CD4-positive, alpha-beta T cell treated with Interleukin-4 for 4 hours (primary cell): ENCODE results near the gene RABL6.
"Not testable (repeated sequence)": the region's sequence is repeated elsewhere in the genome, so short reads cannot be mapped to it uniquely, and the experiment has no call there.

Experiments
- DNase-seq: peaks from one replicate; pipeline ENCODE4 v3.0.0-alpha.2; 2020

Gene RABL6

DNA sequence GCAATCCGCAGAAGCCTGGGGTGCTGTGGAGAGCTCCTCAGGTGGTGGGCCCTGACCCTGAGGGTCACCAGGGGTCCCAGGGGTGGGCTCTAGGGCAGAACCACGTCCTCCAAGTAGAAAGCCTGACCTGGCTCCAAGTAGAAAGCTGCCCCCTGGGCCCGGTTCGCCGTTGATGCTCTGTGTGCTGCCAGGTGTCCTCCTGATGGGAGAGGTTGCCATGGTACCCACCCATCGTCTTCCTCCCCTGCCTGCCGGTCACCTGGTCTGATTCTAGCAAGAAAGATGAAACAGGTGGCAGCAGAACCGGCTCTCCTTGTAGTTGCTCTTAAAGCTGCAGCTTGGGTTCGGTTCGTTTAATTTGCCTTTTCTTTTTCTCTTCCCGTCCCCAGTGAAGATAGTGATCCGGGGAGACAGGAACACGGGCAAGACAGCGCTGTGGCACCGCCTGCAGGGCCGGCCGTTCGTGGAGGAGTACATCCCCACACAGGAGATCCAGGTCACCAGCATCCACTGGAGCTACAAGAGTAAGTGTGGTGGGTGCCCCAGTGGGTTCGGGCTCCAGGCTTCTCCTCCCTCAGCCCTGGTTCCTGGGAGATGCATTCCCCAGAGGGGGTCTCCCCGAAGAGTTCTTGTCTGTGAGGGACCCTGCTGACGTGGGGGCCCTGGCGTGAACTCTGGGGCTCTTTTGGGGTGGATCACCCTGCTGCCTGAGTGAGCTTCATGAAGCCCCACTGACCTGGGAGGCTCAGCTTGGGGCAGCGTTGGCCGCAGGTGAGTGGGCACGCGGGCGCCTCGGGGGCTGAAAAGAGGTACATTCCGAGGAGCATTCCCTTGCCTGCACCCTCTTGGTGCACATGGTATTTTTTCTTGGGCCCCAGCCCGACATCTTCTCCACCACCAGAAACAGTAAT is 15.6 kb downstream of the RABL6 start:
- DNase-seq, result no peak

DNA sequence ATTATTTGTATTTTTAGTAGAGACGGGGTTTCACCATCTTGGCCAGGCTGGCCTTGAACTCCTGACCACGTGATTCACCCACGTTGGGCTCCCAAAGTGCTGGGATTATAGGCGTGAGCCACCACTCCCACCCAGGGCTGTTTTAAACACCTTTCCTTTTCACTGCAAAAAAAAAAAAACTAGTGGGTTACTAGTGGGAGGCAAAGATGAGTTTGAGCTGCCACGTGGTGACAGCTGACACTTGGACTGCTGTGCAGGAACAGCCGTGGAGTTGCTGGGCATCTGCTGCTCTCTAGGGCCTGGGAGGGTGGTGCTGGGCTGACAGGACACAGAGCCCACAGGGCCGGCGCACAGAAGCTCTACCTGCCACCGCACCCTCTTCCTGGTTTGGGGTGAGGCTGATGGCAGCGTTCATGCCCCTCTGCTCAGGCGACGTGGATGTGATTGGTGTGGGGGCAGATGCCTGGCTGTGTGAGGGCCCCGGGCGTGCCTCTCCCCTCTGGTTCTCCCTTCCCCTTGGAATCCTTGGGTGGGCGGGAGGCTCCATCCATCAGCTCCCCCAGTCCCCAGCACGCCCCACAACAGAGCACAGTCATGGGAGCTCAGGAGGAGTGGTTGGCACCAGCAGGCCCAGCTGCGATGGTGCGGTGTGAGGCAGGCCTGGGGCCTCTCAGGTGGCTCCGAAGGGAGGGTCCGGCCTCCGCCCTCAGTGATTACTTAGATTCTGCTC is 16.9 kb downstream of the RABL6 start:
- no peak for DNase-seq

DNA sequence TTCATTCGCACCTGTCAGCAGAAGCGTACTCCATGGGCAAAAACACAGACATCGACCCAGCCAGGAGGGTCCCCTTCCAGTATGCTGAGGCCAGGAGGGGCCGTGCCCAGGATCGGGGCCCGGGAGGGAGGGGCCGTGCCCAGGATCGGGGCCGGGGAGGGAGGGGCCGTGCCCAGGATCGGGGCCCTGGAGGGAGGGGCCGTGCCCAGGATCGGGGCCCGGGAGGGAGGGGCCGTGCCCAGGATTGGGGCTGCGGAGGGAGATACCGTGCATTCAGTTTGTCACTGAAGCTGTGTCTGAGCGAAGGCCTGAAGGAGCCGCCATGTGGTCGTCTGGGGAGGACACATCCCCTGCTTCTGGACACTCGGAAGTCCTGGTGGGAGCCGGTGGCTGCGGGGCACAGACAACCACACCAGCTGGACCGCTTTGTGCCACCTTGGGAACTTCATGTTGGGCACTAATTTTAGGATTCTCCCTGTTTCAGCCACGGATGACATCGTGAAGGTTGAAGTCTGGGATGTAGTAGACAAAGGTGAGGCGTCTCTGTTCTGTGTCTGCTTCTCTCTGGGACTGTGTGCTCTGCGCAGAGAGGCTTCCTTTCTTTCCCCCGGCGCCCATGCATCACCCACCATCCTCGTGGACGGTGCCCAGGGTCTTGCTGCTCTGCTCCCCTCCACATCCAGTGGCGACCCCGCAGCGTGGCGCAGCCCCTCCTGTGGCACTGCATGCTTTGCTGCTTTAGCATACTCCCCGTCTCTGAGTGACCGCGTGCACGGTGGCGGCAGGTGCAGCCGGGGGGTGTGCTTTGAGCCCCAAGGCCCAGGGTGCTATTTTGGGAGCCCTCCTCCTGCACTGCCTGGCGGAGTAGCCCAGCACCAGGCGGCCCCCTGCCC is 17.8 kb downstream of the RABL6 start:
- no peak for DNase-seq

GRCh38 chr9:136826188-136826541 is 18.4 kb downstream of the RABL6 start:
- no peak for DNase-seq

- DNase-seq, result no peak
Measured at GRCh38 chr9:136826703-136827582, 19.2 kb downstream of the RABL6 start.

GRCh38 chr9:136827794-136828473 is 20.2 kb downstream of the RABL6 start:
- no peak for DNase-seq

DNA sequence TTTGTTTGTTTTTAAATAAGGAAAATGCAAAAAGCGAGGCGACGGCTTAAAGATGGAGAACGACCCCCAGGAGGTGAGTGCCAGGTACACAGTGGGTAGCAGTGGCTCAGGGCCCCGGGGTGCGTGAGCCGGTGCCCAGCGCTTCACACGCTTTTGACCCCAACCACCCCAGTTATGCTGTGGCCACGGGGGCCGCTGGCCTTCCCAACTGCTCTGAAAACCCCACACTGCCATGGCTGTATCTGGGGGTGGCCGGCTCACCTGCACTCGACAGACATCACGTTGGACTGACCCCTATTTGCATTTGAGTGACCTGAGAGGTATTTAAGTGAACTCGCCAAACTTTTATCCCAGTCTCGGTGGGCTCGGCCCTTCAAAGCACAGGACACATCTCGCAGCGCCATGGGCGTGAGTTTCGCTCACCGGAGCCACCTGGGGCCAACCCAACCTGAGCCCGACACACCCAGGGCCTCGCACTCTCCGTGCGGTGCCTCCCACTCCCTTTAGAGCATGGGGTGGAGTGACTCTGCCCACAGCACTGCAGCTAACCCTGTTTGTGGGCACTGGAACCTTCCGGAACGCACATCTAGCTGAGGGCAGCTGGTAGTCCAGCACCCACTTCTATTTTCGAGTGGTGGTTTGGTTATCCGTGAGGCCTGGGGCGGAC is 20.9 kb downstream of the RABL6 start:
- no peak for DNase-seq

- DNase-seq, result no peak
Measured at GRCh38 chr9:136829412-136829811, 21.7 kb downstream of the RABL6 start.

- no peak for DNase-seq
Measured at GRCh38 chr9:136829981-136830885, 22.5 kb downstream of the RABL6 start.

GRCh38 chr9:136831002-136831719 is 23.4 kb downstream of the RABL6 start:
- no peak for DNase-seq

- no peak for DNase-seq
Measured at GRCh38 chr9:136831720-136832104, 24.0 kb downstream of the RABL6 start.

GRCh38 chr9:136832581-136832980 is 24.8 kb downstream of the RABL6 start:
- no peak for DNase-seq

DNA sequence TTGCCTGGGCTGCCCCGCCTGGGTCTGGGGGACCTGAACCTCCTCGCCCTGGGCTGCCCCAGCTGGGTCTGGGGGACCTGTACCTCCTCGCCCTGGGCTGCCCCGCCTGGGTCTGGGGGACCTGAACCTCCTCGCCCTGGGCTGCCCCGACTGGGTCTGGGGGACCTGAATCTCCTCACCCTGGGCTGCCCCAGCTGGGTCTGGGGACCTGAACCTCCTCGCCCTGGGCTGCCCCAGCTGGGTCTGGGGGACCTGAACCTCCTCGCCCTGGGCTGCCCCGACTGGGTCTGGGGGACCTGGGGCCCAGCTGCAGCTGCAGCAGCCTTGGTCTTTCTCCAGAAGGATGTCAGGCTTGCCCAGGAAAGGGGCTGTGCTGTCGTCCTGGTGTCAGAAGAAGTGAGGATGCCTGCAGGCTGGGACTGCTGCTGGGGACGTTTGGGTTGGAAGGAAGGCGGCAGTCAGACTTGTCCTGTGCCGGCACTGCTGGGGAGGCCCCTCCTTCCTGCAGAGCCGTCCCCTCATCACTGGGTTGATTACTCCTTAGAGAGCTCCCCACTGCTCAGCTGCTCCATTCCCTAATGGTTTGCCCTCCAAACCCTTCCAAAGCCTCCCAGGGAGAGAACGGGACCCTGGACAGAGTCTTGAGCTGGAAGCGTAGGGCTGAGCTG is 25.8 kb downstream of the RABL6 start:
- not testable (repeated sequence) for DNase-seq

DNA sequence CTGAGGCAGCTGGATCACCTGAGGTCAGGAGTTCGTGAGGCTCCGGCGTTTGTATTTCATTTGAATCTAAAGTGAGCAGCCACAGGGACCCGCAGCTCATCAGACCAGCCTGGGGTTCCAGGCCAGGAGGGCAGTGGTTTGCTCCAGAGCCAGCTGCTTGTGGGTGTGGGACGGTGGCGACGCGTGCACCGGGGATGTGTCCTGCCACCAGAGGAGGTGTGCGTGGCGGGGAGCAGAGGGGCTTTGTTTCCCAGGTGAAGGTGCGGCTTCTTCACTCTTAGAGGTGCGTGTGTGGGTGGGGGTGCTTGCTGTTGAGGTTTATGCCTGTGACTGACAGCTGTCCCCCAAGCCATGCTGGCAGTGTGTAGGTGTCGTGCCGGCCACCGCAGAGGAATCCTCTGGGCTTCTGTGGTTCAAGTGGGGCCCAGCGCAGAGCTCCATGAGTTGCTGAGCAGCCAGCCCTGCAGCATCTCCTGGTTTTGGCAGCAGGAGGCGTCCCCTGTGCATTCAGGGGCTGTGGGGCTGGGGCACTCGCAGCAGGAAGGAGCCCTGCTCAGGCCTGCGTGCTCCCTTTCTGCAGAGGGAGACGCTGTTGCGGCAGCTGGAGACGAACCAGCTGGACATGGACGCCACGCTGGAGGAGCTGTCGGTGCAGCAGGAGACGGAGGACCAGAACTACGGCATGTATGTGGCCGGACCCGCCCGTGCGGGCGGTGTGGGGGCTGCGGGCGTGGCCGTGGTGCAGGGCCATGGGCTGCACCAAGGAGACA is 27.6 kb downstream of the RABL6 start:
- no peak for DNase-seq

DNA sequence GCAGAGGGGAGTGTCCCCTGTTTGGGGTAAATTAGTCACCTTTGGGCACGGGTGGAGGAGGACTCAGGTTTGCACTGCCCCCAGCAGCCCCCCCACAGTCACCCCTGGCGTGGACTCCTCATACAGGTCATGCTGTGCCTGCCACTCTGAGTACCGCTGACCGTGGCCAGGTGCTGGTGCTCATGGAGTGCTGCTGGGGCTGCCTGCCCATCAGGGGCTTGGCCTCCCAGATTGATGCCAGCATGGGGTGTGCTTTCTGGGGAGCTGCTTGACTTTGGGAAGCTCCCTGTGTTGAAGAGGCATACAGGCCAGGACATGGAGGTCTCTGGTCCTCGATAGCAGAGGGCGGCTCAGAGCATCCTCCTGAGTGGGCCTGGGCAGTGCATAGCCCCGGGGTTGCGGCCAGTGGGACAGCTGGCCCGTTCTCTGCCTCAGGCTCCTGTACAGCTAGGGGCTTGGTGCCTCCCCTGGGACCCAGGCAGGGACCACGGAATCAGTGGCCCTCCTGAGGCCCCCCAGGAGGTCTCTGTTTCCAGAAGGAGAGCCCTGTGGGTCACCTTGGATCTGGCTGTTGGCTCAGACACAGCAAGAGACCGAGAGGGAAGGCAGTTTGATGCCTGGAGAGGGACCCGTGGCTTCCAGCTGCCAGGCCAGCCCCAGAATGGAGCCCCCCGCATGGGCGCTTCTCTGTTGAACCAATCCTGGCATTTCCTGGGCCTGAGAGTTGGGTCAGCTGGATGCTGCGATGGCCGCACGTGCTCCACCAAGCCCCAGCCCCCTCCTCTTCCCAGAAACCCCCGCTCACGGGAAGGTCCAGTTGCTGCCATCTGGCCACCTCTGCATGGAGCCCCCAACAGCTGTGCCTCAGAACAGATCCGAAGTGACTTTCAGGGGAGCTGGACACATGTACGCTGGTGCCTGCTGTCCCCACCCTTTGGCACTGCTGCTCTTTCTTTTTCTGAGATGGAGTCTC is 28.5 kb downstream of the RABL6 start:
- DNase-seq, result no peak

DNA sequence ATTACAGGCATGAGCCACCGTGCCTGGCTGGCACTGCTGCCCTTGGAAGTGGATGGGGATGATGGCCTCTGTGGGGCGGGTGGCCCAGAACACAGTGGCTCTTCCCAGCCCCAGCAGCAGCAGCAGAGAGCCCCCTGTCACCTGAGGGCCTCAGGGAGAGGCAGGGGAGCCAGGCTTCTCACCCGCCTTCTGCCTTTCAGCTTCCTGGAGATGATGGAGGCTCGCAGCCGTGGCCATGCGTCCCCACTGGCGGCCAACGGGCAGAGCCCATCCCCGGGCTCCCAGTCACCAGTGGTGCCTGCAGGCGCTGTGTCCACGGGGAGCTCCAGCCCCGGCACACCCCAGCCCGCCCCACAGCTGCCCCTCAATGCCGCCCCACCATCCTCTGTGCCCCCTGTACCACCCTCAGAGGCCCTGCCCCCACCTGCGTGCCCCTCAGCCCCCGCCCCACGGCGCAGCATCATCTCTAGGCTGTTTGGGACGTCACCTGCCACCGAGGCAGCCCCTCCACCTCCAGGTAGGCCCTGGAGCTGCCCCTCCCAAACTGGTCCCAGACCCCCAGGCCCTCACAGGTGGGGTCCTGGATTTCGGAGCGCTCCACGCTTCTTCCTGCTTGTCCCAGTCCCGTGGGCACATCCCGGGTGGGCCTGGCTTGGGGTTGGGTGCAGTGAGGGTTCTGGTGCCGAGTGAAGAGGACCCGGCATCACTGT is 29.6 kb downstream of the RABL6 start:
- no peak for DNase-seq
